GM23248 (cell line): ENCODE measurements around the gene LCA5L. TPM values are rescaled to one million over a fixed set of nuclear protein-coding genes. Genes with fewer than 3 reads are reported as not detected.

Experiments
- DNase-seq: peaks from one replicate; pipeline ENCODE4 v3.0.0-alpha.2; 2015
- H2AFZ ChIP-seq: fragments of 200-600 bp; sonication (generic); 2 replicates; pipeline ENCODE4 v1.6.1; 2016; ENCODE audit warnings: antibody characterized with exemption
- H3F3A ChIP-seq: fragments of 200-600 bp; sonication (generic); 2 replicates; pipeline ENCODE4 v1.6.1; 2016; ENCODE audit warnings: mild to moderate bottlenecking, antibody characterized with exemption, mixed run types; ENCODE audit not compliant: insufficient read depth
- H3K27ac ChIP-seq: fragments of 200-600 bp; sonication (generic); 2 replicates; pipeline ENCODE4 v1.5.1; 2016; ENCODE audit warnings: mild to moderate bottlenecking
- H3K27me3 ChIP-seq: fragments of 200-600 bp; sonication (generic); replicated peaks from 2 replicates; pipeline ENCODE4 v1.6.1; 2016; ENCODE audit warnings: mild to moderate bottlenecking; ENCODE audit not compliant: insufficient read depth
- H3K36me3 ChIP-seq: fragments of 200-600 bp; sonication (generic); 2 replicates; pipeline ENCODE4 v1.6.1; 2016; ENCODE audit warnings: low read depth, mild to moderate bottlenecking
- H3K4me1 ChIP-seq: fragments of 200-600 bp; sonication (generic); 2 replicates; pipeline ENCODE4 v1.6.1; 2016; ENCODE audit warnings: mild to moderate bottlenecking; ENCODE audit not compliant: insufficient read depth
- H3K4me2 ChIP-seq: fragments of 200-600 bp; sonication (generic); one replicate; pipeline ENCODE4 v1.6.1; 2016; ENCODE audit warnings: mild to moderate bottlenecking; ENCODE audit not compliant: unreplicated experiment
- H3K4me3 ChIP-seq: fragments of 200-600 bp; sonication (generic); 2 replicates; pipeline ENCODE4 v1.5.1; 2016; ENCODE audit warnings: mild to moderate bottlenecking
- H3K79me2 ChIP-seq: fragments of 200-600 bp; sonication (generic); 2 replicates; pipeline ENCODE4 v1.6.1; 2016; ENCODE audit warnings: mild to moderate bottlenecking; ENCODE audit not compliant: insufficient read depth
- H3K9ac ChIP-seq: fragments of 200-600 bp; sonication (generic); 2 replicates; pipeline ENCODE4 v1.6.1; 2016; ENCODE audit warnings: mild to moderate bottlenecking
- H3K9me2 ChIP-seq: fragments of 200-600 bp; sonication (generic); 2 replicates; pipeline ENCODE4 v1.6.1; 2016; ENCODE audit warnings: mixed run types, mild to moderate bottlenecking, moderate library complexity; ENCODE audit not compliant: insufficient read depth
- H3K9me3 ChIP-seq: fragments of 200-600 bp; sonication (generic); one replicate; pipeline ENCODE4 v1.6.1; 2017; ENCODE audit warnings: low read depth
- H4K20me1 ChIP-seq: fragments of 200-600 bp; sonication (generic); 2 replicates; pipeline ENCODE4 v1.6.0; 2016; ENCODE audit not compliant: insufficient read depth
- EZH2 ChIP-seq: fragments of 200-600 bp; sonication (generic); IDR thresholded peaks from 2 replicates; pipeline ENCODE4 v1.6.1; 2018; ENCODE audit warnings: antibody characterized with exemption, mild to moderate bottlenecking; ENCODE audit not compliant: insufficient read depth, poor library complexity, severe bottlenecking
- EZH2phosphoT487 ChIP-seq: fragments of 200-600 bp; sonication (generic); IDR thresholded peaks from 2 replicates; pipeline ENCODE4 v1.6.1; 2018; ENCODE audit warnings: antibody characterized with exemption, moderate library complexity, mild to moderate bottlenecking, low read depth; ENCODE audit not compliant: insufficient read depth
- WGBS, 2 experiments: methylation state at CpG; one replicate each; pipeline ENCODE4 v1.1.6; 2015 to 2017; ENCODE audit warnings: low lambda C conversion rate in 2 of 2, low coverage in 1 of 2; ENCODE audit errors: missing lambda C conversion rate in 2 of 2; 5-methylcytosine and 5-hydroxymethylcytosine counted together
- in situ Hi-C: fragments of 300-500 bp; cut with MboI; formaldehyde crosslinking; loops from 2 replicates; pipeline ENCODE4 v1.15.0; 2020
- polyA plus RNA-seq: library from polyadenylated mRNA; unstranded; fragments of >200 nt; fragmentation: Nextera tagmentation; extraction: Ambion mirVana; gene quantifications from 2 replicates; pipeline ENCODE4 v1.2.1, GENCODE V29; 2016
- total RNA-seq: library from RNA; depleted of rRNA; stranded (reverse); fragments of >200 nt; shearing (Covaris generic); gene quantifications from 2 replicates; pipeline ENCODE4 v1.2.3, GENCODE V29; 2014

The LCA5L gene
- total and polyA plus RNA-seq, 2 experiments from 2014 or later: 1.1 to 3.0 TPM

GRCh38 chr21:39454949-39455668 is 9.5 kb upstream of the LCA5L start:
- no peaks in the 10 kb centered on the region for H3K9me2 ChIP-seq
- no peaks in the 10 kb centered on the region for H3K27me3 ChIP-seq
- H2AFZ ChIP-seq: no peak overlapping the region
- H4K20me1 ChIP-seq: no peaks in the 10 kb centered on the region
- no peaks in the 10 kb centered on the region for H3K9me3 ChIP-seq
- WGBS, 2 experiments: 57 to 66% methylated on average over 6 of the region's 6 CpGs
- TF ChIP-seq EZH2phosphoT487 (no peak), EZH2 (no peak)
- H3K4me3 ChIP-seq: no peak overlapping the region
- no peaks in the 10 kb centered on the region; the same call in 1 of the 2 replicates for H3F3A ChIP-seq
- no peaks in the 10 kb centered on the region for H3K79me2 ChIP-seq
- no peak for DNase-seq
- H3K4me1 ChIP-seq: peaks cover 13% of the 10 kb centered on the region; the same call in 1 of the 2 replicates
- H3K36me3 ChIP-seq: no peaks in the 10 kb centered on the region
- in situ Hi-C loops: no loop called here
- no peak overlapping the region for H3K9ac ChIP-seq
- H3K27ac ChIP-seq: no peak overlapping the region
- H3K4me2 ChIP-seq: no peak overlapping the region

DNA sequence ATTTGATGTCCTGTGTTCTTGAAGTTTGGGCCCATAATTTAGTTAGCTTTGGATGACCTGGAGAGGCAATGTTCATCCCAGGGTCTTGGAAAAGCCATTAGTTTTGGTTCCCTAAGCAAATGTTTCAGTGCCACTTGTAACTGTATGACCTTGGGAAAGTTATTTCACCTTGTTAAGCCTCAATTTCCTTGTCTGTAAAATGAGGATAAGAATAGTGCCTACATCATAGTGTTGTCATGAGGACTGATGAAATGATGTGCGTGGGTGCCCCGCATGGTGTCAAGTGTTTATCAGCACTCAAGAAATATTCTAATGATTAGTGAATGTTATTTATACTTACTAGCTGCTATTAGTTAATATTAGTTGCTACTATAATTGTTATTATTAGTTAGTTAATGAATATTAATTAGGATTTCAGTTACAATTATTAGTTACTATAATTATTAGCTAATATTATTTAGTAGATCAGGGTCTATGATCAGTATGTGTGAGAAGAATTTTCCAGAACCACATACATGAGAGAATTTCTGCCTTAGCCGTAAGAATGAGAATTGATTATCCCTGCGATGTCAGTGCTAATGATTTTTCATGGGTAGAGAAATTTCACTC is 8.1 kb upstream of the LCA5L start:
- Histone ChIP-seq H3K4me3 (no peak overlapping the region), H3K9me3 (no peaks in the 10 kb centered on the region), H3K4me2 (no peak overlapping the region), H4K20me1 (no peaks in the 10 kb centered on the region), H3K4me1 (peaks cover 13% of the 10 kb centered on the region; the same call in 1 of the 2 replicates), H3K27me3 (no peaks in the 10 kb centered on the region), H3K9ac (no peak overlapping the region), H3K27ac (no peak overlapping the region), H3K36me3 (no peaks in the 10 kb centered on the region), H3K79me2 (no peaks in the 10 kb centered on the region), H2AFZ (no peak overlapping the region), H3F3A (no peaks in the 10 kb centered on the region; the same call in 1 of the 2 replicates), H3K9me2 (no peaks in the 10 kb centered on the region)
- 95 to 99% methylated on average over 4 of the region's 4 CpGs for WGBS, 2 experiments
- TF ChIP-seq EZH2phosphoT487: no peak
- no peak for TF ChIP-seq EZH2
- no peak for DNase-seq
- in situ Hi-C loops: no loop called here

DNA sequence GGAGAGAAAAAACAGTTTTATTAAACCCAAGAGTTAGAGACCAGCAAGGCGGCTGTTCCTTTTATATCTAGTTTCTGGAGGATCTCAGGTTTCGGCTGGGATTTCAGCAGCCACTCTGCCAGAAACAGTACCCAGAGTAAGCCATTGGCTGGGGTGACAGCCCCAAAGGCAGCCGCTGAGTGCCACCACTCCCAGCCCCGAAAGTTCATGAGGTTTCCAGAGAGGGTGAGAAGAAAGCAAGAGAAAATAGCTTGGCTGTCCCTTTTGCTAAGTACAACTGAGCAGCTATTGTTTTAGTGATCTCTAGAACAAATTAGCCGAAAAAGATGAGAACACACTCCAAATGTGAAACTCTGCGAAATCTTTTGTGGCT is 7.4 kb upstream of the LCA5L start:
- TF ChIP-seq EZH2phosphoT487: no peak
- Histone ChIP-seq H3K4me1 (peaks cover 13% of the 10 kb centered on the region; the same call in 1 of the 2 replicates), H4K20me1 (no peaks in the 10 kb centered on the region), H3K4me2 (no peak overlapping the region), H3K9ac (peak overlapping the region; percentile 32), H3K4me3 (no peak overlapping the region), H2AFZ (peak overlapping the region; percentile 68), H3K36me3 (no peaks in the 10 kb centered on the region), H3K9me2 (no peaks in the 10 kb centered on the region), H3K79me2 (no peaks in the 10 kb centered on the region), H3F3A (no peaks in the 10 kb centered on the region; the same call in 1 of the 2 replicates), H3K9me3 (no peaks in the 10 kb centered on the region), H3K27ac (peak overlapping the region; percentile 51), H3K27me3 (no peaks in the 10 kb centered on the region)
- no peak for DNase-seq
- in situ Hi-C loops: no loop called here
- WGBS, 2 experiments: 76 to 77% methylated on average over 6 of the region's 6 CpGs

DNA sequence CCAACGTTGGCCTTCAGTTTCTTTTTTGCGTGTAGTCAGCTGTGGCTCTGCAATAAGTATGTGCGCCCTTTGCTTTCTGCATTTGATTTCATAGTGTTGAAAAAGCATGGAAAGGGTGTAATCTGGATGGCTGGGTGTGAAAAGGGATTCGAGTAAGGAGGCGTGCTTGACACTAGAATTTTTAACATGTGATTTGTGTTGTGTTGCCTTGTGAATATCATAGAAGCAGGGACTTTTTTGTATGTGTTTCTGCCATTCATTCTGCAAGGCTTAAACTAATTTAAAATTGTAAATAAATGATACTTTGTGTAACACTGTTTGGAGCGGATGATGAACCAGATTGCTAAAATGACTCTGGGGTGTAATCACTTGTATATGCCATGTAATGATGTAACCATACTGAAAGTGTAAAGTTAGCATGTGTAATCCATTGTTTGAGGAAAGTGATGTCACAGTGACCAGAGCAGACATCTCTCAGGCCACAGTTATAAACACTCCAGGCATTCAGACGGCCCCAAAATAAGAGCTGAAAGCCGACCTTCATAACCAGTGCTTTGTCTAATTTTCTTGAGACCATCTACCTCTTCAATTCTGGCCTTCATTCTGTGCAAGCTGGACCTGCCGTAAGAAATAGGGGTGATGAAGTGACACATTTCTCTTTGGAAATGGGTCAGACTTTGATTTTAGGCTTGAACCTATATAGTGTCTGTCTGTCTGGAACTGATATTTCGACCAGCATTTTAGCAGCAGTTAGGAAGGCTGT is 6.8 kb upstream of the LCA5L start:
- H3K4me3 ChIP-seq: no peak overlapping the region
- 39 to 43% methylated on average over 10 of the region's 10 CpGs for WGBS, 2 experiments
- in situ Hi-C loops: no loop called here
- H4K20me1 ChIP-seq: no peaks in the 10 kb centered on the region
- no peaks in the 10 kb centered on the region for H3K9me2 ChIP-seq
- no peaks in the 10 kb centered on the region for H3K79me2 ChIP-seq
- no peaks in the 10 kb centered on the region; the same call in 1 of the 2 replicates for H3F3A ChIP-seq
- H3K27ac ChIP-seq: peak overlapping the region; percentile 51
- H3K27me3 ChIP-seq: no peaks in the 10 kb centered on the region
- H3K4me1 ChIP-seq: peaks cover 13% of the 10 kb centered on the region; the same call in 1 of the 2 replicates
- H3K9ac ChIP-seq: peak overlapping the region; percentile 32
- H3K9me3 ChIP-seq: no peaks in the 10 kb centered on the region
- peak overlapping the region; percentile 68 for H2AFZ ChIP-seq
- no peak for TF ChIP-seq EZH2
- no peak for TF ChIP-seq EZH2phosphoT487
- no peak overlapping the region for H3K4me2 ChIP-seq
- no peaks in the 10 kb centered on the region for H3K36me3 ChIP-seq
- DNase-seq: peak; percentile 82
